ENCODE measurements around the gene TMEM38A. TPM values are rescaled to one million over a fixed set of nuclear protein-coding genes. Genes with fewer than 3 reads are reported as not detected.

Gene TMEM38A
- total and polyA plus RNA-seq, 9 of the 15 experiments (the other 6 are each of a cell fraction or from before 2014, with no cell fraction given), result 0.35 to 2.1 (median 1.2) TPM

- WGBS (ENCODE audit: insufficient coverage, low coverage, missing lambda C conversion rate), result 11% methylated on average over 6 of the region's 6 CpGs
- Histone ChIP-seq H3K79me2 (ENCODE audit: control insufficient read depth, insufficient read depth, low read length) (no peaks in the 10 kb centered on the region), H3K9ac (ENCODE audit: insufficient read depth in 1 of 2, low read depth in 2 of 2, low read length in 2 of 2) (no peak overlapping the region), H3K9me1 (ENCODE audit: control insufficient read depth, insufficient read depth, low read length) (no peaks in the 10 kb centered on the region), H3K36me3 (ENCODE audit: control insufficient read depth, insufficient read depth, low read length) (no peaks in the 10 kb centered on the region), H3K4me3 (no peak overlapping the region), H3K27ac (ENCODE audit: extremely low read depth, low read depth, low read length) (no peak overlapping the region), H3K4me2 (ENCODE audit: insufficient read depth, low read length) (no peak overlapping the region), H2AFZ (ENCODE audit: low read depth, low read length) (no peak overlapping the region), H3K9me3 (replicated peaks; ENCODE audit: control insufficient read depth, insufficient read depth, low read depth, low read length) (no peaks in the 10 kb centered on the region), H4K20me1 (replicated peaks; ENCODE audit: control insufficient read depth, insufficient read depth, low read length) (no peaks in the 10 kb centered on the region), H3K27me3 (ENCODE audit: control insufficient read depth in 2 of 2, insufficient read depth in 2 of 2, low read length in 2 of 2) (peaks cover 16 to 33% of the 10 kb centered on the region in 2 experiments; a peak in 3 of 5 replicates), H3K4me1 (replicated peaks in 1 of 2; ENCODE audit: control insufficient read depth in 2 of 2, insufficient read depth in 2 of 2, low read length in 2 of 2) (no peaks in the 10 kb centered on the region; a peak in 1 of 5 replicates)
- FAIRE-seq (peak; percentile 35), DNase-seq (ENCODE audit: extremely low read depth in 1 of 4, low spot score in 3 of 4) (peak in 1 of 4 experiments; percentile 16), ATAC-seq (no peak)
- BruUV-seq (replicated peaks), result no TSS peak
- in situ Hi-C loops (cut with MboI), result no loop called here
- ChIA-PET CTCF (ENCODE audit: low intra/inter-chr PET ratio) (no interaction called here), POLR2A (no interaction called here)
- no peak for TF ChIP-seq MITF (IDR thresholded peaks at IDR 0.05)
- TF ChIP-seq, protein P1, sequence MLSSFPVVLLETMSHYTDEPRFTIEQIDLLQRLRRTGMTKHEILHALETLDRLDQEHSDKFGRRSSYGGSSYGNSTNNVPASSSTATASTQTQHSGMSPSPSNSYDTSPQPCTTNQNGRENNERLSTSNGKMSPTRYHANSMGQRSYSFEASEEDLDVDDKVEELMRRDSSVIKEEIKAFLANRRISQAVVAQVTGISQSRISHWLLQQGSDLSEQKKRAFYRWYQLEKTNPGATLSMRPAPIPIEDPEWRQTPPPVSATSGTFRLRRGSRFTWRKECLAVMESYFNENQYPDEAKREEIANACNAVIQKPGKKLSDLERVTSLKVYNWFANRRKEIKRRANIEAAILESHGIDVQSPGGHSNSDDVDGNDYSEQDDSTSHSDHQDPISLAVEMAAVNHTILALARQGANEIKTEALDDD (IDR thresholded peaks at IDR 0.05), result peak; percentile 61; the same call in 1 of the 2 replicates
- TF ChIP-seq EGR1 (conservative IDR thresholded peaks at IDR 0.05), result peak; percentile 54
- TF ChIP-seq FOSL1 (tag; conservative IDR thresholded peaks at IDR 0.05), result no peak
- TF ChIP-seq ZNF140 (CRISPR knock-in tag; IDR thresholded peaks at IDR 0.05), result no peak
- intact Hi-C loops (cut with micrococcal nuclease), result no loop called here
Measured at GRCh38 chr19:16702123-16702522, 41.2 kb downstream of the TMEM38A start.
